ENCODE data around the gene ORAI3. TPM values are rescaled to one million over a fixed set of nuclear protein-coding genes. Genes with fewer than 3 reads are reported as not detected.

Gene ORAI3
- polyA plus RNA-seq, 1 experiment, result 23.7 TPM

- Histone ChIP-seq H3K27me3 (ENCODE audit: control insufficient read depth, insufficient read depth, low read length) (no peaks in the 10 kb centered on the region), H3K4me3 (ENCODE audit: low read depth, low read length) (no peak overlapping the region), H3K9me3 (ENCODE audit: control insufficient read depth, insufficient read depth, low read length) (no peaks in the 10 kb centered on the region), H3K27ac (ENCODE audit: low read depth, low read length) (no peak overlapping the region)
- no peak for DNase-seq (ENCODE audit: low read depth, low spot score)
- ChIA-PET POLR2A (no interaction called here), CTCF (interaction anchor here (1.8 kb wide), 1 partner anchor 146 kb away, joined by 5 read pairs; no protein-coding TSS in a partner anchor)
- no peak for TF ChIP-seq CTCF (IDR thresholded peaks at IDR 0.05; ENCODE audit: low read depth, low read length)
These were observed 47.1 kb downstream of the ORAI3 start for GRCh38 chr16:30995927-30996323.

GRCh38 chr16:30996324-30996984, 47.6 kb downstream of the ORAI3 start:
- DNase-seq (ENCODE audit: low read depth, low spot score), result no peak
- H3K9me3 ChIP-seq (ENCODE audit: control insufficient read depth, insufficient read depth, low read length), result no peaks in the 10 kb centered on the region
- H3K27ac ChIP-seq (ENCODE audit: low read depth, low read length), result no peak overlapping the region
- POLR2A ChIA-PET, result interaction anchor here (1.0 kb wide), 2 partner anchors 78 to 146 kb away, joined by 3 to 4 read pairs; partner anchors contain the start of genes ZNF646 and ZNF668
- no peak for TF ChIP-seq CTCF (IDR thresholded peaks at IDR 0.05; ENCODE audit: low read depth, low read length)
- H3K4me3 ChIP-seq (ENCODE audit: low read depth, low read length), result peak overlapping the region; percentile 59
- H3K27me3 ChIP-seq (ENCODE audit: control insufficient read depth, insufficient read depth, low read length), result no peaks in the 10 kb centered on the region
- CTCF ChIA-PET, result interaction anchor here (1.8 kb wide), 1 partner anchor 146 kb away, joined by 5 read pairs; no protein-coding TSS in a partner anchor

DNA sequence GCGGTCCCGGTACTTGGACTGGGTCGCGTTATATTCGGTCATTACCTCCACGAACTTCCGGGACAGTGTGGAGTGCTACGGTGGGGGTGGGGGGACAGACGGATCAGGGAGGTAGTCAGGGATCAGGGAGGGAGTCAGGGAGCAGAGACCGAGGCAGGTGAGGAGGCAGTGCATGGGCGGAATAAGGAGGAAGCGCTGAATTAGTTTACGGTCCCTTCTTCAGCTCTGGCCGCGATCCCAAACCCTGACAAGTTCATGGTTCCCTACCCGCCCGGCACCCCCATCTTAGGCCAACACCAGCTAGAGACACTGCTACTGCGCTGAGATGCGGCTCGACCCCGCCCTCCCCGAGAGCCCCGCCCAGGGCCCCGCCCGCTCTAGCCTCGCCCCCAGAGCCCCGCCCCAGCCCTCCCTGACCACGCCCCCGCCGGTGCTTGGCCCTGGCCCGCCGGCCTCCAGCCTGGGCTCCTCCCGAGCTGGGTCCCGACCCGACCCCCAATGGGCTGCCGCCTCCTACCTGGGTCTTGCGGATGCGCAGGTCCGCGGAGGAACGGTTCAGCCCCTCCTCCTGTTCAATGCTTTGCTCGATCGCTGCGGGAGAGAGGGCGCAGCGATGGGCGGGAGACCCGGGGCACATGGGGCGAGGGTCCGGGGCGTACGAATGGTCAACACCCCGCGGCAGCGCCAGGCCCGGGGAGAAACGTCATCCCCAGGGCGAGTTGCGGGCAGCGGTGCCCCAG, 48.3 kb downstream of the ORAI3 start:
- Histone ChIP-seq H3K4me3 (ENCODE audit: low read depth, low read length) (peak overlapping the region; percentile 59), H3K27ac (ENCODE audit: low read depth, low read length) (peak overlapping the region; percentile 99), H3K9me3 (ENCODE audit: control insufficient read depth, insufficient read depth, low read length) (no peaks in the 10 kb centered on the region), H3K27me3 (ENCODE audit: control insufficient read depth, insufficient read depth, low read length) (no peaks in the 10 kb centered on the region)
- no peak for DNase-seq (ENCODE audit: low read depth, low spot score)
- ChIA-PET CTCF (interaction anchor here (1.8 kb wide), 1 partner anchor 145 kb away, joined by 5 read pairs; no protein-coding TSS in a partner anchor), POLR2A (interaction anchor here (0.5 to 1.0 kb wide), 3 partner anchors 77 to 145 kb away, joined by 3 to 4 read pairs (median 3); partner anchors contain the start of genes ZNF646 and ZNF668)
- TF ChIP-seq CTCF (IDR thresholded peaks at IDR 0.05; ENCODE audit: low read depth, low read length), result no peak

DNA sequence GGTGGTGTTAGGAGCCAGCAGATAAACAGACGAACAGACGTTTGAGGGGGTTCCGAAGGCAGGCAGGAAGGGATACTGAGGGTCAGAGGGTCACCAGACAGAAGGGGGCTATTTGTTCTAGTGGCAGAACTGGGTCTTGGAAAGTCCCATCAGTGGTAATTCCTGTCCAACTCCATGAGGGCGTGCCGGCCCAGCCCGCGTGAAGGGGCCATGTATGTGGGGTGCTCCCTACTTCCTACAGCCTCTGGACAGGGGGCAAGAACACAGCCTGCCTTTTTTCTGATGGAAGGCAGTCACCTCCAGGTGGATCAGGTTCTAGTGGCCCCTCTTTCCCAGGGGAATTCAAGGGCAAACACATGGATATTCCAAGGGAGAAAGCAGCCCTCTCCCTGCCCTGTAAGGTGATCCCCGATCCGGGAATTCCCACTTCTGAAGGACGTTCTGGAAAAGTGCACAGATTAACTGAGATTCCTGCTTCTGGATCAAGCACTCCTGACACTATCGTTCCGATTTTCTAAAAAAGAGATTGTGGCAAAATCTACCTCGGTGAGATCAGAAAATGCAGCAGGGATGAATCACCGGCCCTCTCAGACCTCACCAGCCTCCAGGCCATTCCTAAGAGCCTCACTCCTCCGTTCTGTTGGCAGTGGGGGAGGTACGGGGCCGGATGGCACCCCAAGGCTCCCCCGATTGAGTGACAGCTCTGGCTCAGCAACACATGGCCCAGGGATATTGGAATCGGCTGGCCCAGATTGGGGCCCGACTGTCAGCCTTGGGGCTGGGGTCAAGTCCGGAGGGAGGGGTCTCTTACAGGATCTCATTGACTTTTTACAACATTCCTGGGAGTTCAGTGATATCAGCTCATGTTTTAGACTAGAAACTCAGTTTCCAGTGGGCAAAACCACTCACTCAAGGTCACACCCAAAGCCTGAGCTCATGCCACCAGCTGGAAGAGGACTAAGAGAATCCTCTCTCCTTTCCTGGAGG, 49.1 kb downstream of the ORAI3 start:
- DNase-seq (ENCODE audit: low read depth, low spot score), result peak; percentile 55
- peak overlapping the region; percentile 49 for H3K4me3 ChIP-seq (ENCODE audit: low read depth, low read length)
- no peaks in the 10 kb centered on the region for H3K9me3 ChIP-seq (ENCODE audit: control insufficient read depth, insufficient read depth, low read length)
- ChIA-PET CTCF (interaction anchor here (0.9 to 2.7 kb wide), 4 partner anchors 13 to 144 kb away, joined by 3 to 10 read pairs (median 7); partner anchors contain the start of gene HSD3B7), POLR2A (interaction anchor here (0.5 to 1.0 kb wide), 5 partner anchors 71 to 144 kb away, joined by 3 to 4 read pairs (median 3); partner anchors contain the start of genes ZNF646 and ZNF668)
- no peak for TF ChIP-seq CTCF (IDR thresholded peaks at IDR 0.05; ENCODE audit: low read depth, low read length)
- H3K27me3 ChIP-seq (ENCODE audit: control insufficient read depth, insufficient read depth, low read length), result no peaks in the 10 kb centered on the region
- H3K27ac ChIP-seq (ENCODE audit: low read depth, low read length), result peak overlapping the region; percentile 99

Measured in AG04450 (cell line).